Activated CD4-positive, CD25-positive, alpha-beta regulatory T cell treated with anti-CD3 and anti-CD28 coated beads, Interleukin-2, amount 50 U/mL, for 16 hours (primary cell): ENCODE data around the gene RPL10.

Experiments
- DNase-seq: peaks from one replicate; pipeline ENCODE4 v3.0.0-alpha.2; 2020; ENCODE audit warnings: low read depth, low spot score

The RPL10 gene

DNA sequence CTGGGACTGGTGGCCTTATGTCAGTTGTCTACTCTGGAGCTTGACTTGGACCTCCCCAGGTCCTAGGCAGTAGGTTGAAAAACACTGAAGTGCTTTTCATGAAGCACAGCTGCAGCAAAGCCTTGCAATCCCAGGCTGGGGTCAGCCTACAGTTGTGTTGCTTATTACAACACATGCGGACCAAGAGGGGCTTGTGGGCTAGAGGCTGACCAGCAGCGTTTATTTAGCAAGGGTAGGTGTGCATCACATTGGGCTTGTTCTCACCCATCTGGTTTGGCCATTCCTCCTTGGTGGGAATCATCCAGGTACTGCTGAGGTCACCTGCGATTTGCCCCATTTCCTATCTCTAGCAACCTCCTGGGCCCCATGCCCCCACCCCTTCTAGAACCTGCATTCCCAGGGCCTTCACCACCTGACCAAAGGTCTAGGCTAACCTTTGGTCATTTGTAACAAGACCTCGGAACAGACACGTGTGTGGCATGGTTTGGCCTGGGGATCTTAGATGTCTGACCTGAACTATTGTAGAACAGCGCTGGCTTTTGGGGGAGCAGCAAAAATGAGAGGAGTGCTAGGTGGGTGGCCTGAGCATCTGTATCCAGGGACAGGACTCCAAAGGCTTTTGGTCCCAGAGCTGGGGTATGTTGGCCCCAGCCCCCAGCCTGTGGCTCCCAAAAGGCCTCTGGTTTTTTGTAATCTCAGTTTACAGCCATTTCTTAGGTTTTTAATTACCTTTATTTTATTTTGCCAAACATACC, 3.0 kb downstream of the RPL10 start:
- no peak for DNase-seq

- no peak for DNase-seq
These were observed 3.9 kb downstream of the RPL10 start for GRCh38 chrX:154401918-154402621.

DNA sequence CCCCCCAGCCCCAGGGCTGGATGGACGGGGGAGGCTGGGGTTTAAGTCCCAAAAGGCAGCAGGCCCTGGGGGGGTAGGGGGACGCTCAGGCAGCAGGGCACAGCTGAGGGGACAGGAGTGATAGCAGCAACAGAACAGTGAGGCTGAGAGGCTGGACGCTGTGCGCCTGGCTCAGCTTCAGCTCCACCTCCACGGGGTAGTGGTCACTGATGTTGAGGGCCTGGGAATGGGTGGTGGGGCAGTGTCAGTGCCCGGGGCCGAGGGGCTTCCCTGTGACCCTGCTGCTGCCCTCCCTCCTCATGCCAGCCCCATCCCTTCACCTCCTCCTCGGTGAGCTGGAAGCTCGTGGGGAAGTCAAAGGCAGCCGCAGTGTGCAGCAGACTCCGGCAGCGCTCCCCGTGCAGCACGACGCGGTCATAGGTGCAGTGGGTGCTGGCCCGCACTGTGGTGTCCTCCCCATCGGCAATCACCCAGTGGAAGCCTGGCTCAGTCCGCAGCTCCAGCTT, 4.5 kb downstream of the RPL10 start:
- no peak for DNase-seq

GRCh38 chrX:154403192-154403591, 5.0 kb downstream of the RPL10 start:
- DNase-seq, result no peak

DNA sequence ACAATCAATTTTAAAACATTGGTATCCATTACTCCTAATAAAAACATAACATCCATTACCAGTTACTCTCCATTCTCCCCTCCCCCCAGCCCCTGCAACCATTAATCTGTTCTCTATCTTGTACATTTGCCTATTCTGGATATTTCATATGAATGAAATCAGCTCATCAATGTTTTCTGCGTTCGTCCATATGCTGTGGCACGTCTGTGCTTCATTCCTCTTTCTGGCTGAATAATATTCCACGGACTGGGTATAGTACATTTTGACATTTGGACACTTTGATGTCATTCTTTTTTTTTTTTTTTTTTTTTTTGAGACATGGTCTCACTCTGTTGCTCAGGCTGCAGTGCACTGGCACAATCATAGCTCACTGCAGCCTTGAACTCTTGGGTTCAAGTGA, 5.7 kb downstream of the RPL10 start:
- no peak for DNase-seq

DNA sequence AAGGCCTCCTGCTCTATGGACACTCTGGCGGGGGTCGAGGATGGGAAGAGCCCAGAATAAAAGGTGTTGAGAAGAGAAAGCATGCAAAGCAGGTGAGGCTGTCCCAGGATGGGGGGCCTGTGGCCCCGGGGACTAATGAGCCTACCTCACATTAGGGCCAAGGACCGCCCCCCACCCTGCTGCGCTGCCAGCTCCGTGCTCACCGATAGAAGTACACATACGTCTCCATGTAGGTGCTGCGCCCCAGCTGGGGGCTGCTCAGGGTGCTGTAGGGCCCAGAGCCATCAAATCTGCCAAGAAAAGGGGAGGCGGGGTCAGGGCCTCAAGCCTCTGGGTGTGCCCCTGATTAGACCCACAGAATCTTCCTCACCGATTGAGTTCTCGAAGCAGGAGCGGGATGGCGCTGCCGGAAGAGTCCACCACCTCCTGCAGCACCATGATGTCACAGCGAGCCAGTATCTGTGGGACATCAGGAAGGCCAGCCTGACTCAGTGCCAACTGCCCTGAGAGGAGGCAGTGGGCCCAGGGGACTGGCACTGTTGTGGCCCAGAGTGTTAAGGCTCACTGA, 6.5 kb downstream of the RPL10 start:
- DNase-seq, result no peak

DNA sequence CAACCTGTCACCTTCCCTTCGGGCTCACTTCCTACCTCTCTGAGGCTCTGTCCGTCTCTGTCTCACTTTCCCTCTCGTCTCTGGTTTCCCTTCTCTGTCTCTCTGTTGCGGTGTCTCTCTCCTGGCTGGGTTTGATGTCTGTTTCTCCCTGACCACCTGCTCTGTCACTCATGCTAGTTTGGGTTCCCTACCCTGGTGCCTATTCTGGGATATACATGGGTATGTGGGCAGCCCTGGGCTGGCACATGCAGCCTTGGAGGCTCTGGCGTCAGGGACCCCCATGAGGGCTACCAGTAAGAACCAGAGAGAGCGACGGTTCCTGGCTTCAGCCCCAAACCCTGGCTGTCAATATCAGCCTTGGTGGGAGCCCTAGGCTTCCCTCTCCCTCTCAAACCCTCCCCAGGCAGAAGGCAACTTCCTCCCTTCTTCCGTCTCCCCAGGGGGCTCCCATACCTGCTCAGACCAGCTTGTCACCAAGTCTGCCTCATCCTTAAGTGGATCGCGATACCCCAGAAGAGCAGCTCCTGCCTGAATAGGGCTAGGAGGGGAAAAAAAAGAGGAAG, 10.6 kb downstream of the RPL10 start:
- no peak for DNase-seq

- DNase-seq, result no peak
These were observed 11.2 kb downstream of the RPL10 start, which contains the start of gene DNASE1L1 for GRCh38 chrX:154409222-154409871. TSS of gene DNASE1L1 (minus strand) at chrX:154409254. CDS start at chrX:154405568, 3,686 bp downstream.

GRCh38 chrX:154411981-154412340, 13.8 kb downstream of the RPL10 start:
- DNase-seq, result no peak

- DNase-seq, result no peak
These were observed 14.3 kb downstream of the RPL10 start for GRCh38 chrX:154412468-154412867.

- no peak for DNase-seq
These were observed 15.0 kb downstream of the RPL10 start for GRCh38 chrX:154413142-154413541.

GRCh38 chrX:154417157-154417556, 19.0 kb downstream of the RPL10 start:
- DNase-seq, result no peak

DNA sequence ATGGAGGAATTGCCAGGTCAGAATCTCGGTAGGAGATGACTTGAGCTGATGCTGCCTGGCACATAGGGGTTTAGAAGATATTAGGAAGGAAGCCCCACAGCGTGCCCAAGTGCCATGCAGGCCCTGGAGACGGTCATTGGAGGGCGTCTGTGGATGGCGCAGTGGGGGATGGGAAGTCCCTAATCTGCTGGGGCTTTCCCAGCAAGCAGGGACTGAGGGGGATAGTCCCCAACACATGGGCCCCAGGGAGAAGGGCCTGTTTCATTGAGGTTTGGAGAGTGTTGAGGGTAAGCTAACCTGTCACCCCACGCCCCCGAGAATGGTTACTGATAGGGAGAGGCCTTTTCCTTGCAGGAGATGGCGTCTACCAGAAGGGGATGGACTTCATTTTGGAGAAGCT, 21.0 kb downstream of the RPL10 start:
- no peak for DNase-seq

DNA sequence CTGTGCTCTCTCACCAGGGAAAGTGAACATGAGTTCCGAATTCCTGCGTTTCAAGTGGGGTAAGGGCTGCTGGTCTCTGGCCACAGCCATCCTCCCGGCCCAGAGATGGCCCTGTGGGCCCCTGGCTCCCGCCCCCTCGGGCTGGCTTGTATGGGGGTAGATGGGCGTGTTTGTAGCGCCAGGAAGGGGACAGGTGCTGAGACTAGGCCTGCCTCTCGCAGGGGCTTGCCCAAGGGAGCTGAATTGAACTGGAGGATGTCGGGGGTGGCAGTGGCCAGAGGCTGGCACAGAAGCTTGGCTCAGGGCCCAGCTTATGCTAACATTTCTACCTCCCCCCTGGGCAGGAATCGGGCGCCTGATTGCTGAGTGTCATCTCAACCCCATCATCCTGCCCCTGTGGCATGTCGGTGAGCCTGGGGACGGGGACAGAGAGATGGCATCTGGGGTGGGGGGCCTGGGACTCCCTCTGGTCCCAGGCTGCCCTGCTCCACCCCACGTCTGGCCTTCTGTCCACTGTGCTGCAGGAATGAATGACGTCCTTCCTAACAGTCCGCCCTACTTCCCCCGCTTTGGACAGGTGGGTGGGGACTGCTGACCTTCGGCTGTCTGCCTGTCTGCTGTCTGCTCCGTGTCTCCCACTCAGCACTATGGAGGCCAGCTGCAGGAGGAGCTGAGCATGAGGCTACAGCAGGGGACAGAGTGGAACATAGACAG, 21.7 kb downstream of the RPL10 start:
- no peak for DNase-seq

GRCh38 chrX:154420402-154420756, 22.2 kb downstream of the RPL10 start:
- DNase-seq, result no peak

- DNase-seq, result no peak
These were observed 29.0 kb downstream of the RPL10 start for GRCh38 chrX:154426916-154427770.

- DNase-seq, result peak; percentile 70
These were observed 30.3 kb downstream of the RPL10 start, which contains the start of gene ATP6AP1 for GRCh38 chrX:154428176-154429171. TSS of gene ATP6AP1 (plus strand) at chrX:154428677. CDS start at chrX:154428693, 16 bp downstream.

GRCh38 chrX:154429711-154430110, 31.5 kb downstream of the RPL10 start:
- DNase-seq, result no peak

- no peak for DNase-seq
These were observed 32.3 kb downstream of the RPL10 start for GRCh38 chrX:154430479-154430878.
